ENCODE results near the gene PROK1.

GRCh38 chr1:110475362-110476027 lies 24.5 kb downstream of the PROK1 start:
- TF ChIP-seq CTCF (IDR thresholded peaks at IDR 0.05) (no peak), POLR2A (IDR thresholded peaks at IDR 0.05) (no peak)

Measured in ovary (tissue), 3 donors.